GM21619 (cell line): ENCODE measurements around the gene KLHL12.
A peak's percentile ranks its signal among the peaks of the same experiment; 100 is the strongest.

Source experiments
- ATAC-seq: cut with Tn5 transposase; IDR thresholded peaks from one replicate; pipeline ENCODE4 v1.9.1; 2021; ENCODE audit not compliant: unreplicated experiment

Gene KLHL12

DNA sequence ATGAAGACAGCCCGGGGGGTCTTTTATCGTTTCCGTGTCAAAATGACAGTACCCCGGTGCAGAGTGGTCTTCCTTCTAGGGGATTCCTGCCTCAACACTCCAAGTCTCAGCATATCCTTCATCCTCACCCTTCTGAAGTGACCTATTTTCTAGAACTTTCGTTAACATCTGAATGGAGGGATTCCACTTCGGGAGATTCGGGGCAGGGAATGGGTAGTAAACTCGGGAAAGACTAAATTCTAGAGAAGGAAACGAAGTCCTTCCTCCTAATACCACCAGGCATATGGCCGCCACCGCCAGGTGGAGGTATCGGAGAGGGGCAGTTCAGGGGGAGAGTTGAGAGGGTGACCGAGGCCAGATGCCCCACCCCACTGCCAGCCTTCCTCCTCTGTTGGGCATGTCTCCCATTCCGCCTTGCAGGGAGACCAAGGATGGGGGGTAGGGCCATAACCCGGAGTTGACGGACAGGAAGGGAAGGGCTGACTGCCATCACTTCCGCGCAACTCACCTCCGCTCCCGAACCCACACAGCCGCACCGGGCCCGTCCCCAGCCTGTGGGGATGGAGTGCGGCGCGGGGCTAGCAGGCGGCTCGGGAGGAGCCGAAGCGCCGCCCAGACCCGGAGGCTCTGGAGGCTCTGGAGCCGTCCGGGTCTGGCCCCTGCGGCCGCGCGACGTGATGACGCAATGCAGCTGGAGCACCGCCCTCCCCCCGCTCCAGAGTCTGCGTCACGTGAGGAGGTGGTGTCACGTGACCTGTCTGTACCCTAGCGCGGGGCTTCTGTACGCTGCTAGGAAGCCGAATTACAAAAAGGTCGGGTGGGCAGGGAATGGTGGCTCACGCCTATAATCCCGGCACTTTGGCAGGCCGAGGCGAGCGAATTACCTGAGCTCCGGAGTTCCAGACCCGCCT is at the start of gene KLHL12:
TSS of gene KLHL12 (minus strand) at position 654 of the 911 bp plus-strand sequence. CDS start 2,072 bp downstream, outside the sequence.
- peak; percentile 85 for ATAC-seq

DNA sequence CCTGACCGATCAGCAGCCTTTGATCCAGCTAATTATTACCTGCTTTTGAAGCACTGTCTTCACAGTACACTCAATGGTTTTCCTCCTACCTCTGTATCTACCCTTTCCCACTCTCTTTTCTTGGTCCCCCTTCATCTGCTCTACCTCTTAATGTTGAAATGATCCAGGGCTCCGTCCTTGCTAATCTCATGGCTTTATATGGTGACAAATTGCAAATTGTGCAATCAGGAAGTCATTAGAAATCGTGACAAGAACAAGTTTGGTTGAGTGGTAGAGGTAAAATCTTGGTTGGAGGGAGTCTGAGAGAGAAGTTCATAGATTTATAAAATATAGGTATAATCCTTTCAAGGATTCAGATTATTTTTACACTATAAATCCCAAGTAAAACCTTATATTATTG is 49.6 kb upstream of the KLHL12 start:
- ATAC-seq, result no peak

DNA sequence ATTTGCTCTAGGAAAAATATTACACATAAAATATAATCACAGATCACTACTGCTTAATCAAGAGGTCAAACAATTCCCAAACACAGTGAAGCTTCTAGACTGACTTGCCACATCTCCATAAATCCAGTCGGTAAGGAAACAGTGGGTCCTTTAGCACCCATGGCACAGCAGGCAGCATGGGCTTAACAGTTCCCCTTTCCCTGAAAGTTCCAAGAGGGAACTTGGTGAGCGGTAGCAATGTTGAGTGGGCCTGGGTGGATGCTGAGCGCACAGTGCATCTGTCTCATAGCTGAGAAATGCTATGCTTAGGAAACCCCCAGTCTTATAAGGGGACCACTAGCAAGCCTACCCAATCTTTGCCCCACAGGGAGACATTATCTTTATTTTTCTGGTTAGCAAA is 47.8 kb upstream of the KLHL12 start:
- ATAC-seq, result no peak

DNA sequence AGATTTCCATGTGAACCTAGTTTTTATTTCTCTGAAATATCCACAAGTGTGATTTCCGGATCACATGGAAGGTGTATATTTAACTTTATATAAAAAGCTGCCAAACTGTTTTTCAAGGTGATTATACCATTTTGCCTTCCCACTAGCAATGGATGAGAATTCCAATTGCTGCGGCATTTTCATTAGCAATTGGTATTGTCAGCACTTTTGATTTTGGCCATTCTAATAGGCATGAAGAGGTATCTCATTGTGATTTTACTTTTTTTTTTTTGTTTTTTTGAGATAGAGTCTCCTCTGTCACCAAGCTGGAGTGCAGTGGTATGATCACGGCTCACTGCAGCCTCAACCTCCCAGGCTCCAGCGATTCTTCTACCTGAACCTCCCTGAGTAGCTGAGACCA is 45.0 kb upstream of the KLHL12 start:
- ATAC-seq, result no peak

DNA sequence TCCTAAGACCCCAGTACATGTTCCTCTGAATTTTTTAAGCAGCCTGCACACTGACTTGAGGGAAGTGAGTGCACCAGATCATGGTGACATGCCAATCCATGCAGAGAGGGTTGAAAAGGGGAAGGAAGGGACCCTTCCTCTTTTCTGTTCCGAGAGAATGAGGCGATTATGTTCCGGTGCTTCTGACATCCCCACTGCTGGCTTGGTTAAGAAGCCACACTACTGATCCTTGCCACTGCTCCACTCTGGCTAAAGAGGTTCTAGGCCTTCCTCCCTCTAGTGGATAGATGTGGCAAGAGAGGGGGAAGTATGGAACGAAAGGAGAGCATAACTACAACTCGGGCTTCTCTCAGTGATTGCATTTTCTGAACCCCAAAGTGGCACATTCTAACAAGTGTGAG is 41.9 kb upstream of the KLHL12 start:
- peak; percentile 53 for ATAC-seq

DNA sequence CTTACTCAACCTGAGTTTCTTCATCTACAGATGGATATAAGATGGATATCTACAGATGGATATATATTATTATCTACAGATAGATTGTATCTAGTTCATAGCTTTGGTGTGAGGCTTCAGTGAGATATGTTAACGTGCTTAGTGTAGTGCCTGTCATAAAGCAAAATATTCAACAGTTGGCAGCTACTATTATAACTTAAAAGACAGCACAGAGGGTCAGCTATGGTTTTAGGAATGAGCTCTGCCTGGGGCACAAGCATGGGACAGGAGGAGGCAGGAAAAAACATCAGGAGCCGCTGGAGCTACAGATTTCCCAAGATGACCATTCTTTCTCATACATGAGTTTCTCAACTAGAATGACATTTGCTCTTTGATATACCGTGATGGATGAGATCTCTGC is 41.3 kb upstream of the KLHL12 start:
- ATAC-seq, result no peak

DNA sequence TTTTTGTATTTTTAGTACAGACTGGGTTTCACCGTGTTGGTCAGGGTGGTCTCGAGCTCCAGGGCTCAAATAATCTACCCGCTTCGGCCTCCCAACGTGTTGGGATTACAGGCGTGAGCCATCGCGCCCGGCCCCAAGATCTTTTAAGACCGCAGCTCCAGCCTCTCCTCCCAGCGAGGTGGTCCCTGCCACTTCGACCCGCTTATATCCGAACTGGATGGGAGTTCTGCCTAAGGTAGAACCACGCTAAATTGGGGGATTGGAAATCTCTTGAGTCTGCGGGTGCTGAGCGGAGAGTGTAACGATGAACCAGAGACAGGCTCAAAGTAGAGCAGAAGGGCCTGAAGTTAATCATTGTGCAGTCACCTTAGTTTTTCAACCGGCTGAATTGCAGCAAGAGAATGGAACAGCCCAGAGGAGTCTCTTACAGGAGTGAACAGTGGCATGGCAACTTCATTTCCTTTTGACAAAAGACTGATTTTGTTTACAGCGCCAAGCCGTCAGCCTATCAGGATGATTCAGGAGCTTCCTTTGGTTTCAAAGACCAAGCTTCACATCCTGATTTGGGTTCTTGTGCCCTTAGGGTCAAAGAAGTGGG is 40.7 kb upstream of the KLHL12 start:
- peak; percentile 15 for ATAC-seq

DNA sequence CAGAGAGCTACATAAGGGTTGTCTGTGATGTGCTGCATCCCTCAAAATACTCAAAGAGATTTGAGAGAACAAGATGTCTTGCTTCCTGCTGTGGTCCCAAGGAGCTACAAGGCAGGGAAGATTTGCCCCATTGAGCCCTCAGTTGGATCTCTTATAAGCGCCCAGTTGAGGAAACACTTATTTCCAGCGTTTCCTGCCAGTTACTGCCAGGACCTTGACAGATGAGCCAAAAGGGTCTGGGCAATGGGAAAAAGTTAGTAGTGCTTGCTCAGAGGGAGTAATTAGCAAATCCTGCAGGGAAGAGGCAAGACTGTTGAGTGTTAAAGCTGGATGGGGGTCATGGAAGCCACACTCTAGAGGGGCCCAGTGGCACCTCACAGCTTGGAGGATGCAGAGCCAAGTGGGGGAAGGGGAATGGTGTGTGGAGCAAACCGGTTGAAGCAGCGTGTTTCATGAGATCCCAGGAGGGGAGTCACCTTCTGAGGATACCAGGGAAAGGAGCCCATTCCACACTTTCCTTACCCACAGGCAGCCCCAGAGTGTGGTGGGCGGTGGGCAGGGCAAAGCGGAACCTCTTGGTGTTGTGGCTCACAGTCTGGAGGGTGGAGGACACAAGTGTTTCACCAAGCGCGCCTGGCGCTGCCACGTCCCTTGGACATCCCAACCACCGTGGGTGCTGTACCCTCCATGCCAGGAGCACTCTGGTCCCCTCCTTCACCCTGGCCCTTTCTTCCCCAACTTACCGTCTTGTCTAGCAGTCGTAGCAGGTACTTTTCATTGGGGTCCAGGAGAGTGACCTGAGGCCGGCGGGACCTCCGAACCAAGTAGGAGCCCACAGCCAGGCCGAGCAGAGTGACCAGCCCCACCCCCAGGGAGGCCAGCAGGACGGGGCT is 39.2 kb upstream of the KLHL12 start:
- no peak for ATAC-seq

DNA sequence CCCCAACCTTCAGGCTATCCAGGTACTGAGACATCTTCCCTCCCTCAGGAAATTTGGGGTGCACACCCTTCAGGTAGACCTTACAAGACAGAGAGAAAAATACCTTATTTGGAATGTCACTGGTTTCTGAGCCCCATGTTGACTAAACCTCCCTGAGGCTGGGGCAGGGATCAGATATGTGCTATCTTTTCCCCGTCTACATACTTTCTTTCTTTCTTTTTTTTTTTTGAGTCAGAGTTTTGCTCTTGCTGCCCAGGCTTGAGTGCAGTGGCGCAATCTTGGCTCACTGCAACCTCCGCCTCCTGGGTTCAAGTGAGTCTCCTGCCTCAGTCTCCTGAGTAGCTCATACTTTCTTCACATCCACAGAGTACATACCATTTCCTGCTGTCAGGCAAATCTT is 38.4 kb upstream of the KLHL12 start:
- ATAC-seq, result no peak

DNA sequence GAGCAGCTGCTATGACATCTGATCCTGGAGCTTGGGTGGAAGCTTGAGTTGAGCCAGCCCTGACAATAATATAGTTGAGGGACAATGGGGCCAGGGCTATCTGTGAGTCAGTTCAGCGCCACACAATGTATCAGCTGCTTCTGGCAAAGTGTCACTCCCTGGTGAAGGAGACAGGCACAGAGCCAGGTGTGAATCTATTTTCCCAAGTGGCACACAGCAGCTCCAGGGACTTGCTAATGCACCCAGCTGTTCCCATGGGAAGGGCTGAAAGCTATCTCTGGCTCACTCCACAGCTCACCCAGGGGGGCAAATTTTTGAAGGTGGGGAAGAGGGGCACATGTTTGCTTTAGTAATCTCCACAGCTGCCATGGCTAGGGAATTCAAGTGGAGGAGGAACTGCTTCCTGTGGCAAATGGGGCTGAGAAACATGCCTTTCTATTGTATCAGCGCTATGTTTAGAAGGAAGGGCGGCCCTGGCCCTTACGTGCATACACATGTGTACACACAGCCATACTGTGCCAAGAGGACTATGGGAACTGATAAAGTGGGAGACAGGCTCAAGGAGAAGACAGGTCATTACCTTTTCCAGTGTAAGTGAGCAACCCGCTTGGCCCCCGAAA is 37.9 kb upstream of the KLHL12 start:
- no peak for ATAC-seq

DNA sequence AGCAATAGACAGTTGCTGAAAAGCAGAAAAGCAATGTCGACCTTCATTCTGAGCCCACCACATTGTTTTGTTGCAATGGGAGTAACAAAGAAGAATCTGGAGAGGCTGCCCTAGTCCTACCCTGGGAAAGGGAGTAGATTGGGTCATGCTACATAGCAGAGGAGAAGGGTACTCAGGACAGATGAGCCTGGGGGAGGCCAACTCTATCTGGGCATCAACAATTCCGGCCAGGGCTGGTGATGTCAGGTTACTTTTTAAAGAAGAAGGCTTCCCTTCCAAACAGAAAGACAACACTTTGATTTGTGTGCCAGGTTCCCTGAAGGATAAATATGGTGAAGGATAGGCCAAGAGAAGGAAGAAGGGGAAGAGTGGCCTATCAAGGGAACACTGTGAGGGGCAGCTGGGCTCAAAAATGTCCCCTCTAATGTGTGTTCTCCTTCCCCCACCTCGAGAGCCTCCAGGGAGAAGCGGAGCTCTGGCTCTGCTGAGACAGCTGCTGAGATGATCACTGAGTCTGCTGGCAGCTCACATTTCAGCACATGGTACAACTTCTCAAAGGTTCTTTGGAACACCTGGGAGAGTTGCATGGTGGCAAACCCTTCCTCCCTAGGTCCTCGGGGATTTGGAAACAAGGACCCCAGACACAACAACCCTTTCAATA is 34.3 kb upstream of the KLHL12 start:
- ATAC-seq, result no peak

DNA sequence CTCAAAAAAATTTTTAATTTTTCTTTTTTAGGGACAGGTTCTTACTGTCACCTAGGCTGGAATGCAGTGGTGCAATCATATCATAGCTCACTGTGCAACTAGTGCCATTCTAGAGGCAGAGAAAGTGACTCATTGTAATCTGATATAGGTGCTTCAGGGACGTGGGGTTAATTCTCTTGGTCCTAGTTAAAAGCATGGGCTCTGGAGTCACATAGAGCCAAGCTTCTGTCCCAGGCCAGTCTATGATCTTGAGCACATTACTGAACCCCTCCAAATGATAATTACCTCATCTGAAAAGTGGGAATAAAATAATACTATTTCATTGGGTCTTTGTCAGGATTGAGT is 32.2 kb upstream of the KLHL12 start:
- ATAC-seq, result no peak

DNA sequence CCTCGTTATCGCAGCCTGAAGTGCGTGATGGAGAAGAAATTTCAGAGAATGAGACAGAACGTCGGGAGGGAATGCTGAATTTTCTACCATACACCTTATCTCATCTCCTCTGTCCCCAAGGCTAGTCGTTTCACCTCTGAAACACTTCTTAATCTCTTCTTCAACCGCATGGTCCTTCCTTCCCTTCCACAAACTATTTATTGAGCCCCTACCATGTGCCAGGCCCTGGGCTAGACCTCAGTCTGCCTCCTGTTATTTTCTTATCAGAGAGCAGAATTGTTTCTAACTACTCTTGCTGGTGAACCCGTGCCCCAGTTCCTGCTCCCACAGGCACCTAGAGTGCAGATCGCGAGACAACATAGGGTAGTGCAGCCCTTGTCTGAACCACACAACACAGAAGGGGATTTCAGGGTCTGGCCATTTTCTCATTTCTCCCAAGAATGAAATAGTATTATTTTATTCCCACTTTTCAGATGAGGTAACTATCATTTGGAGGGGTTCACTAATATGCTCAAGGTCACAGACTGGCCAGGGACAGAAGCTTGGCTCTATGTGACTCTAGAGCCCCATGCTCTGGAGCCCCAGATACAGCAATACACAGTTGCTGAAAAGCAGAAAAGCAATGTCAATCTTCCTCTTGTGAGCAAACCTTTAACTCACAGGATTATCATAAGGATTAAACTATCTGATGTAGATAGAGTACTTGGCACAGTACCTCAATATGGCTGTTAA is 31.7 kb upstream of the KLHL12 start:
- no peak for ATAC-seq

DNA sequence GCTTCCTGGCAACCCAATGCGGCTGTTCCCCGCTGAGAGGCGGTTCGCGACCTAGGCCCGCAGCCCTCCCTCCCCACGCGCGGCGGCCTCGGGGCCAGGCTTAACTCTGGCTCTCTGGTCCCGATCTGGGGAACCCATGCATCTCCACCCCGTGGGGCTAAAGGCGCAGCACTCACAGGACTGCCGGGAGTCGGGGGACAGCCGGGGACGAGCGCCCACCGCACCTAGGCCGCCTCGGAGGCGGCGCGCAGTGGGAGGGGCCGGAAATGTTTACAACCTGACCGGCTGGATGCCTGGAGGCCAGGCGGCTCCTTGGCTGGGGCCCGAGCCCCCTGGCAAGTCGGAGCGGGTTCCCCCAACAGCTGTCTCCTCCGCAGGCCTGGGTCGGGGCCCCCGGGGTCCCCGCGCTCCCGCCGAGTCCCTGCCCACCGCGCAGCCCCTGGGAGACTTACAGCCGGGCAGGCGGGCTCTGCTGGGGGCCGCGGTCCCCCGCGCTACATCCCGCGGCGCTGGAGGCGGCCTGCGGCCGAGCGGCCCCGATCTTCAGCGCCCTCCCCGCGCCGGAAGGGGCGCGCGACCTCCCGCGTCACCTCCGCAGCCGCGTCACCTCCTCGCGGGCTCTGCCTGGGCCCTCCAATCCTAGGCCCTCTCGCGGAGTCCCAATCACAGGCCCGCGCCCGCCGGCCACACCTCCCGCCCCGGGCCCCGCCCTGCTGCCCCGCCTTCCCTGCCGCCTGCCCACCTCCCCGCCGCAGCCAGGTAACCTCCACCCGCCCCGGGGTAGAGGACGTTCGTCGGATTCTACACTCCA is 30.9 kb upstream of the KLHL12 start, which contains the start of gene ADIPOR1:
TSS of gene ADIPOR1 (minus strand) at position 580 of the 811 bp plus-strand sequence. CDS start 7,242 bp downstream, outside the sequence.
- peak; percentile 96 for ATAC-seq

DNA sequence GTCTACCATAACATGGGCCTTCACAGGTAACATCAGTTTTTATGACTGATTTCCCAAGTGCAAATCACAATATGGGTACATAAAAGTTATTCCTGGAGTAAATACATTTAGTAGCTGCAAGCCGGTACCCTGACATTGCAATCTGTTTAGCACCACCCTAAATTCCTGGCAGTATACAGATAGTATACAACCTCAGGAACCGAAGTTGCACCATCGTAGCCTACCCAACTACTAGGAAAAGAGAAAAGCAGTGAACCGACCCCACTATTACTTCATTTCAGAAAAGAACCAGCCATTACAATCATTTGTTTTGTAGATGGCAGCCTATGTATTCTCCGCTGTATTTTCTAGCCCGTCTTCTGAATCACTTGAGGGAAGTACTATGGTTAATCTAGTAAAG is 29.9 kb upstream of the KLHL12 start:
- ATAC-seq, result no peak

DNA sequence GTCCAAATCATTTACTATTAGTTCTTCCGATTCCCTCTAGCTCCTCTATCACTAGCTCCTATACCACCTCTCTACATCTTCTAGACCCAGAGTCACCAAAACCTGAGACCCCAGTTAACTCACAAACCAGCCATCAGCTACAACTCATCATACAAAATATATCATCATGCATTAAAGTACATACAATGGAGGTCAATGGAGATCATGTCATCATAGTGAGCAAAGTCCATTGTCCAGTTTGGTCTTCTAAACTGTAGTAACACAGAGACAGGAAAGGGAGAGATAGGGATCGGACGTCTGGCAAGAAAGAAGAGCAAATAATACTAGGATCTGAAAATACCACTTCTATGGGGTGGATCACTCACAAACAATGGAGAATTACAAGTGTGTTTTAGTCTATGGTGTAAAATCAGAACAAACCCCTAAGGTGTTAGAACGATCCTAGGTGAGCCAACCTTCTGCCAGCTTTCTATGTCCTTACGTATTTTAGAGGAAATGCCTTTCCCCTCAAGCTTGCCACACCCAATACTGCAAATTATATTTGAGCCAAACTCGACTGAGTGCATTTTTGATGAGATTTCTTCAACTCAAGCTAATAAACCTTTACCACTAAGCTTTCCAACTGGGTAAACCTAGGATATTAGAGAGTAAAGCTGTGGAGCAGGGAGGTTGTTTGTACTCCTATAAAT is 27.2 kb upstream of the KLHL12 start:
- no peak for ATAC-seq

DNA sequence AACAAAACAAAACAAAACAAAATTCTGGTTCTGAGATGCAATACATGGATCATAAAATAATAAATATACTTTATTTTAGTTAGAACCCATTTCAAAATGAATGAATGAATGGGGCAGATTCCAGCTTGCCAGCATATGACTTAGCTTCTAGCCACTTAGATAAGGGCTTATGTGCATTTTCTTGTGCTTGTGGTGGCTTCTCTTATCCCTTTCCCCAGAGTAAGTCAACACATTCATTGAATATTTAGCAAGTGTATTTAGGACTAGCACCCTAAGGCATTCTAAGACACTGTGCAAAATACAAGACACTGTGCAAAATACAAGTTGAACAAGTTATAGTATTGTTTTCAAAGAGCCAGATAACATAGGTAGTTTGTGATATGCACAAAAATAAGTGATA is 26.4 kb upstream of the KLHL12 start:
- ATAC-seq, result no peak

DNA sequence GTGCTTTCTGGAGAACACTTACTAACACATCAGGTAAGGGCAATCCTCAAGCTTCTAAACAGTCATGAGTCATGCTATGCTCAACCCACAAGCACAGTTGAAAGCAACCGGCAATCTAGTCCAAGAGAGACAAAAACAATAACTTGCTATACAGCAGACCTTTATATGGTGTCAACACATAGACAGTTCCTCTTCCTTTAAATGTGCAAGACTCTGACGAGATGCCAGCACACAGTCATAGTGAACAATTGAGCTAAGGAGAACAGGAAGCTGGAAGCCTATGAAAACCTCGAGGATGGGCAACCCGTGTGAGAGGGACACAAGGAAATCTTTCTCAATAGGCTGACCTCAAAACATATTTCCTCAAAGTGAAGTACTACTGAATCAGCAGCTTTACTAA is 25.8 kb upstream of the KLHL12 start:
- ATAC-seq, result no peak
